H9 (cell line): ENCODE data around the gene FRRS1. TPM values are rescaled to one million over a fixed set of nuclear protein-coding genes. Genes with fewer than 3 reads are reported as not detected.

Experiments used
- DNase-seq: peaks from one replicate; pipeline ENCODE4 v3.0.0-alpha.2; 2017
- H2AFZ ChIP-seq: one replicate; pipeline ENCODE4 v1.6.1; 2013; ENCODE audit warnings: mild to moderate bottlenecking, low read length, control low read depth, moderate library complexity
- H2AK5ac ChIP-seq: 2 replicates; pipeline ENCODE4 v1.6.1; 2013; ENCODE audit warnings: low read length, control low read depth, mixed read lengths; ENCODE audit not compliant: insufficient read length
- H2BK120ac ChIP-seq: one replicate; pipeline ENCODE4 v1.6.1; 2013; ENCODE audit warnings: low read depth, mild to moderate bottlenecking, low read length, control low read depth, inconsistent platforms; ENCODE audit not compliant: poor library complexity, severe bottlenecking
- H2BK12ac ChIP-seq: 2 replicates; pipeline ENCODE4 v1.6.1; 2013; ENCODE audit warnings: low read length, control low read depth, mixed read lengths, low read depth; ENCODE audit not compliant: insufficient read length
- H2BK15ac ChIP-seq: 2 replicates; pipeline ENCODE4 v1.6.1; 2013; ENCODE audit warnings: low read depth, low read length, control low read depth
- H2BK20ac ChIP-seq: one replicate; pipeline ENCODE4 v1.6.1; 2013; ENCODE audit warnings: low read depth, mild to moderate bottlenecking, low read length, control low read depth, inconsistent platforms; ENCODE audit not compliant: poor library complexity, severe bottlenecking
- H2BK5ac ChIP-seq: 2 replicates; pipeline ENCODE4 v1.6.1; 2013; ENCODE audit warnings: low read length, control low read depth, mixed read lengths; ENCODE audit not compliant: insufficient read length
- H3K14ac ChIP-seq: 2 replicates; pipeline ENCODE4 v1.6.1; 2013; ENCODE audit warnings: low read length, control low read depth; ENCODE audit not compliant: insufficient read depth
- H3K18ac ChIP-seq: 2 replicates; pipeline ENCODE4 v1.6.1; 2013; ENCODE audit warnings: low read depth, mild to moderate bottlenecking, mixed read lengths, low read length, control low read depth; ENCODE audit not compliant: insufficient read length
- H3K23ac ChIP-seq: 2 replicates; pipeline ENCODE4 v1.6.1; 2013; ENCODE audit warnings: low read length, control low read depth, mixed read lengths, low read depth; ENCODE audit not compliant: insufficient read length
- H3K23me2 ChIP-seq: 2 replicates; pipeline ENCODE4 v1.6.1; 2013; ENCODE audit warnings: low read depth, mild to moderate bottlenecking, mixed read lengths, low read length, control low read depth; ENCODE audit not compliant: insufficient read length, poor library complexity, severe bottlenecking
- H3K27ac ChIP-seq: 2 replicates; pipeline ENCODE4 v1.5.1; 2013; ENCODE audit warnings: low read length, control low read depth, mixed read lengths, low read depth; ENCODE audit not compliant: insufficient read length
- H3K27me3 ChIP-seq: 2 replicates; pipeline ENCODE4 v1.6.1; 2013; ENCODE audit warnings: low read length, control low read depth, inconsistent platforms; ENCODE audit not compliant: insufficient read depth
- H3K4ac ChIP-seq: 2 replicates; pipeline ENCODE4 v1.6.1; 2013; ENCODE audit warnings: low read depth, mild to moderate bottlenecking, control low read depth, inconsistent platforms, low read length, moderate library complexity
- H3K4me1 ChIP-seq: 2 replicates; pipeline ENCODE4 v1.6.1; 2013; ENCODE audit warnings: low read length, control low read depth, inconsistent platforms; ENCODE audit not compliant: insufficient read depth
- H3K4me2 ChIP-seq: 2 replicates; pipeline ENCODE4 v1.6.1; 2013; ENCODE audit warnings: low read length, control low read depth, mixed read lengths; ENCODE audit not compliant: insufficient read length, insufficient read depth
- H3K56ac ChIP-seq: 2 replicates; pipeline ENCODE4 v1.6.1; 2013; ENCODE audit warnings: low read depth, mild to moderate bottlenecking, mixed read lengths, low read length, control low read depth; ENCODE audit not compliant: insufficient read length
- H3K79me1 ChIP-seq: 2 replicates; pipeline ENCODE4 v1.6.1; 2013; ENCODE audit warnings: low read depth, mild to moderate bottlenecking, moderate library complexity, low read length, control low read depth, inconsistent platforms; ENCODE audit not compliant: insufficient read depth, poor library complexity, severe bottlenecking
- H3K79me2 ChIP-seq: 2 replicates; pipeline ENCODE4 v1.6.1; 2013; ENCODE audit warnings: low read length, control low read depth, inconsistent platforms; ENCODE audit not compliant: insufficient read depth
- H3K9ac ChIP-seq: 2 replicates; pipeline ENCODE4 v1.6.1; 2013; ENCODE audit warnings: low read length, control low read depth, mixed read lengths; ENCODE audit not compliant: insufficient read length; ENCODE audit errors: extremely low read depth
- H3K9me3 ChIP-seq: one replicate; pipeline ENCODE4 v1.6.1; 2013; ENCODE audit warnings: low read depth, low read length, inconsistent platforms; ENCODE audit not compliant: control insufficient read depth
- H3T11ph ChIP-seq: one replicate; pipeline ENCODE4 v1.6.1; 2013; ENCODE audit warnings: mild to moderate bottlenecking, low read length, control low read depth, inconsistent platforms
- H4K20me1 ChIP-seq: one replicate; pipeline ENCODE4 v1.6.1; 2013; ENCODE audit not compliant: control insufficient read depth, insufficient read length, insufficient read depth
- H4K5ac ChIP-seq: 2 replicates; pipeline ENCODE4 v1.6.1; 2013; ENCODE audit warnings: low read depth, mild to moderate bottlenecking, mixed read lengths, low read length, control low read depth; ENCODE audit not compliant: insufficient read length
- H4K8ac ChIP-seq: replicated peaks from 2 replicates; pipeline ENCODE4 v1.6.1; 2013; ENCODE audit warnings: low read length, control low read depth, mixed read lengths, low read depth; ENCODE audit not compliant: insufficient read length
- H4K91ac ChIP-seq: 2 replicates; pipeline ENCODE4 v1.6.1; 2013; ENCODE audit warnings: low read depth, mild to moderate bottlenecking, moderate library complexity, mixed read lengths, low read length, control low read depth; ENCODE audit not compliant: insufficient read length
- H3K27ac Mint-ChIP-seq, 3 experiments: 2 replicates in 2 of 3; 3 replicates in 1 of 3; pipeline ENCODE4 v1.8.0; 2020 to 2021; ENCODE audit warnings: mixed read lengths in 3 of 3, mild to moderate bottlenecking in 1 of 3, moderate library complexity in 1 of 3
- H3K27me3 Mint-ChIP-seq: 2 replicates; pipeline ENCODE4 v1.8.0; 2021; ENCODE audit warnings: low read depth, mild to moderate bottlenecking, moderate library complexity, mixed read lengths
- H3K36me3 Mint-ChIP-seq, 3 experiments: 2 replicates in 2 of 3; 3 replicates in 1 of 3; pipeline ENCODE4 v1.8.0; 2020 to 2021; ENCODE audit warnings: low read depth in 3 of 3, mixed read lengths in 3 of 3; ENCODE audit not compliant: insufficient read depth in 1 of 3
- H3K4me1 Mint-ChIP-seq, 2 experiments: 2 replicates each; pipeline ENCODE4 v1.8.0; 2020; ENCODE audit warnings: mixed read lengths in 2 of 2
- H3K4me3 Mint-ChIP-seq, 2 experiments: 2 replicates in 1 of 2; 3 replicates in 1 of 2; pipeline ENCODE4 v1.8.0; 2020 to 2021; ENCODE audit warnings: mild to moderate bottlenecking in 2 of 2, mixed read lengths in 2 of 2, moderate library complexity in 1 of 2
- H3K9me3 Mint-ChIP-seq, 2 experiments: 2 replicates in 1 of 2; 3 replicates in 1 of 2; pipeline ENCODE4 v1.8.0; 2020; ENCODE audit warnings: mild to moderate bottlenecking in 2 of 2, mixed read lengths in 2 of 2, moderate library complexity in 1 of 2
- CTCF ChIP-seq: fragments of 200-600 bp; sonication (generic); conservative IDR thresholded peaks from 3 replicates; pipeline ENCODE4 v1.8.0; 2021; ENCODE audit warnings: antibody characterized with exemption, mild to moderate bottlenecking
- WGBS: extraction: QIAGEN DNeasy Blood & Tissue Kit; methylation state at CpG from one replicate; pipeline ENCODE4 v1.1.7; 2013; ENCODE audit warnings: missing lambda C conversion rate, low lambda C conversion rate, mixed read lengths; ENCODE audit not compliant: insufficient read length; ENCODE audit errors: extremely low coverage; 5-methylcytosine and 5-hydroxymethylcytosine counted together
- total RNA-seq: library from RNA; stranded (reverse); gene quantifications from 2 replicates; pipeline ENCODE4 v1.2.1, GENCODE V29; 2021

Gene FRRS1
- total RNA-seq, 1 experiment from 2014 or later: 5.6 TPM

GRCh38 chr1:99756598-99756997 lies 9.8 kb downstream of the FRRS1 start:
- H4K20me1 ChIP-seq: no peaks in the 10 kb centered on the region
- H2AK5ac ChIP-seq: no peak overlapping the region
- H3K14ac ChIP-seq: no peak overlapping the region
- no peak overlapping the region for H4K5ac ChIP-seq
- no peak overlapping the region for H3K23ac ChIP-seq
- H3K4me2 ChIP-seq: no peak overlapping the region
- Mint-ChIP-seq H3K36me3 (peaks cover 0 to 24% (median 7%) of the 10 kb centered on the region in 3 experiments; a peak in 5 of 7 replicates), H3K27me3 (no peaks in the 10 kb centered on the region), H3K4me1 (peaks cover 16 to 28% of the 10 kb centered on the region in 2 experiments), H3K9me3 (peaks cover 7 to 12% of the 10 kb centered on the region in 2 experiments; a peak in 4 of 5 replicates), H3K27ac (no peak overlapping the region; a peak in 1 of 7 replicates), H3K4me3 (no peak overlapping the region)
- no peak for TF ChIP-seq CTCF
- no peak overlapping the region for H3K18ac ChIP-seq
- H3K56ac ChIP-seq: no peak overlapping the region
- H3K23me2 ChIP-seq: no peaks in the 10 kb centered on the region
- no peak overlapping the region for H2BK12ac ChIP-seq
- no peak overlapping the region for H3K27ac ChIP-seq
- H2BK15ac ChIP-seq: no peak overlapping the region
- no peak overlapping the region for H2BK20ac ChIP-seq
- H3K9me3 ChIP-seq: peaks cover 6% of the 10 kb centered on the region
- no peak overlapping the region for H4K8ac ChIP-seq
- WGBS: no CpG with 5 or more reads among the region's 3 CpGs
- H3K79me2 ChIP-seq: no peaks in the 10 kb centered on the region
- no peak overlapping the region for H3K4ac ChIP-seq
- H2AFZ ChIP-seq: no peak overlapping the region
- H3K27me3 ChIP-seq: no peaks in the 10 kb centered on the region
- H3K4me1 ChIP-seq: peaks cover 3% of the 10 kb centered on the region; the same call in 1 of the 2 replicates
- H3K9ac ChIP-seq: no peak overlapping the region
- no peaks in the 10 kb centered on the region for H3K79me1 ChIP-seq
- no peak overlapping the region for H3T11ph ChIP-seq
- H4K91ac ChIP-seq: no peak overlapping the region
- no peak overlapping the region for H2BK5ac ChIP-seq
- no peak for DNase-seq
- no peak overlapping the region for H2BK120ac ChIP-seq
